ENCODE results near the gene GALNT3.

GALNT3 gene

DNA sequence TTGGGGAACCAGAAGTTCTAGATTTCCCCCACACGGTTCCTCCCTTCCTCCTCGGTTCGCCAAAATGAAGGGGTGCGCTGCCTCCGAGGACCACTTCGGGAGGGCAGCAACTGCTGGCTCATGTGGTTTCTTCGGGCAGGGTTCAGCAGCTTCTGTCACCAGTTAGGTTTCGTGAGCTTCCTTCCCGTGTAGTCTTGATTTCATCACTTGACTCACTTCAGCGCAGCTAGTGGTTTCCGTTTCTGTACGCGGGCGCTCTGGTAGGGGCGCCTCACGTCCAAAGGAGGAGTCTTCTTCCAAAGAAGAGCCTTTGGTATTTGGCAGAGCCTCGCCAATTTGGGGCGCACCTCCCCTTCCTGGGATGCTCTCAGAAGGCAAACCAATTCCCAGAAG lies 485 bp upstream of the GALNT3 start:
- Histone ChIP-seq H3K9me3 (ENCODE audit: control insufficient read depth, insufficient read depth, low read length) (no peaks in the 10 kb centered on the region), H3K36me3 (ENCODE audit: control insufficient read depth, insufficient read depth, low read length) (no peaks in the 10 kb centered on the region), H3K27me3 (ENCODE audit: control insufficient read depth, insufficient read depth, low read length) (no peaks in the 10 kb centered on the region), H3K4me1 (ENCODE audit: control insufficient read depth, insufficient read depth, low read length) (peaks cover 24% of the 10 kb centered on the region), H3K9ac (ENCODE audit: low read depth, low read length) (peak overlapping the region; percentile 89), H3K4me3 (ENCODE audit: low read depth, low read length) (peak overlapping the region; percentile 86)

DNA sequence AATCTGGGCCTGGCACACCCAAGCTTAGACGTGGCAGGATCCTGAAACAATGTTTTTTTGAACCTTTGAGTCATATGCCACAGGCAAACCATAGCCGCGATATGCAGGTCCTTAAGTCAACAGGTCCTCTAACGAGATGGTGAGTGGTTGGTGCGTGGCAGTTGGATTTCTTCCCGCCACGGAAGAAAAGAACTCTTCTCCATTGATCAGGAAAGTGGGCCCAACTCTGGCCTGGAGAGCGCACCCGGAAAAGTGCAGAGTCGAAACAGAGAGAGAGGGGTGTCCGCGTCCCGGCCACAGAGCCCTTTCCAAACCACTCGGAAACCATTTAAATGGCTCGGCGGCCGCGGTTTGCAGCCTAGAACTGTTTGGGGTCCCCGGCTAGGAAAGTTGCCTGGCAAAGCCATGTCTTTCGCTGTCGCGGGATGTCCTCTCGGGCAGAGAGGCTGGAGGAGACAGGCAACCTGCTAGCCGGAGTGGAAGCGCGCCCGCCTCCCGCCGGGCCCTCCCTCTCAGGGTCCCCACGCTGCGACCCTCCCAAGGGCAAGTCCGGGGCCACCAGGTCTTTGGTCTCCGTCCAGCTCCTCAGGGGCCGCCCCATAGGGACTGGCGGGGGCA lies 777 bp downstream of the GALNT3 start:
- H3K4me1 ChIP-seq (ENCODE audit: control insufficient read depth, insufficient read depth, low read length) = peaks cover 34% of the 10 kb centered on the region
- H3K9me3 ChIP-seq (ENCODE audit: control insufficient read depth, insufficient read depth, low read length) = no peaks in the 10 kb centered on the region
- H3K36me3 ChIP-seq (ENCODE audit: control insufficient read depth, insufficient read depth, low read length) = no peaks in the 10 kb centered on the region
- H3K4me3 ChIP-seq (ENCODE audit: low read depth, low read length) = peak overlapping the region; percentile 86
- H3K27me3 ChIP-seq (ENCODE audit: control insufficient read depth, insufficient read depth, low read length) = no peaks in the 10 kb centered on the region
- peak overlapping the region; percentile 39 for H3K9ac ChIP-seq (ENCODE audit: low read depth, low read length)

DNA sequence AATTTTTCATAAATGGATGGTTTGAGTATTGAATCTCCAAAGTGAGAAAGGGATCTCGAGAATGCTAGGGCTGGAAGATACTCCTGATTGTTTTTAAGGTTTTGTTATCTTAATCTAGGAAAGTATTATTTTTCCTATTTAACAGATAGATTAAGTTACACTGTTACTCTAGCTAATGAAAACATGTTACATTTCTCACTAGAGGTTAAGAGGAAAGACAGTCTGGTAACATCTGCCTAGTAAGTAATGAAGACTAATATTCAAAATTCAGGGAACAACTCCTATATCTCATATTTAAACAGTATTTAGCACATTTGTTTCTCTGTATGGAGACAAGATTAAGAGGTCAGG lies 2.0 kb downstream of the GALNT3 start:
- H3K9me3 ChIP-seq (ENCODE audit: control insufficient read depth, insufficient read depth, low read length) = no peaks in the 10 kb centered on the region
- H3K27me3 ChIP-seq (ENCODE audit: control insufficient read depth, insufficient read depth, low read length) = no peaks in the 10 kb centered on the region
- H3K4me1 ChIP-seq (ENCODE audit: control insufficient read depth, insufficient read depth, low read length) = peaks cover 31% of the 10 kb centered on the region
- H3K9ac ChIP-seq (ENCODE audit: low read depth, low read length) = peak overlapping the region; percentile 39
- H3K36me3 ChIP-seq (ENCODE audit: control insufficient read depth, insufficient read depth, low read length) = no peaks in the 10 kb centered on the region
- H3K4me3 ChIP-seq (ENCODE audit: low read depth, low read length) = peak overlapping the region; percentile 86

DNA sequence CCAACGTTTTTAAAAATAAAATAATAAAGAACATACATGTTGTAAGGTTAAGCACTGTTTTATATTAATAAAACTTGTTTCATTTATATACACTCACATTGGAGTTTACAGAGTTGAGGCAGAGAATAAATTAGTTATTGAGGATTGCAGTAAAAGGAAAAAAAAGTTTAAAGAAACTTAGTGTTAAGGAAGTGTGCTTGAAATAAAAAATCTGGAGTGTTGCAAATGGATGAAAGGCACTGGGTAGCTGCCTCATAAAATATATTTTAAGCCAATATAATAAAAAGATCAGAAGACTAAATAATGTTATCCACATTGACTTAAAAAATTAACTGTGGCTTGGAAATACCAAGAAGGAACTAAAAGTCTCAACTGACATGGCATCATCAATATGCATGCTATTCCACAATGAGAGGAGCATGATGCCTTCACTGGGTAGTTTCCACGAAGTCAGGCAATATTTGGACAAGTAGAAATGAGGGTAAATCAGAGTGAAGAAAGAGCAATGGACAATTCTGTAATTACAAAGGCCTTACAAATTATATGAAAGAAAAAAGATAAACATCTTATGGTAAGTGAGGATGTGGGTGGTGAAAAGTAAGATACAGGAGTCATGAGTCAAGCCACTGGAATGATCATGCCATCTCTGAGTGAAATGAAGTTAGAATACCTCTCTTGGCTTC lies 2.5 kb downstream of the GALNT3 start:
- H3K9ac ChIP-seq (ENCODE audit: low read depth, low read length) = peak overlapping the region; percentile 55
- no peaks in the 10 kb centered on the region for H3K27me3 ChIP-seq (ENCODE audit: control insufficient read depth, insufficient read depth, low read length)
- peak overlapping the region; percentile 86 for H3K4me3 ChIP-seq (ENCODE audit: low read depth, low read length)
- H3K9me3 ChIP-seq (ENCODE audit: control insufficient read depth, insufficient read depth, low read length) = no peaks in the 10 kb centered on the region
- H3K4me1 ChIP-seq (ENCODE audit: control insufficient read depth, insufficient read depth, low read length) = peaks cover 32% of the 10 kb centered on the region
- no peaks in the 10 kb centered on the region for H3K36me3 ChIP-seq (ENCODE audit: control insufficient read depth, insufficient read depth, low read length)

DNA sequence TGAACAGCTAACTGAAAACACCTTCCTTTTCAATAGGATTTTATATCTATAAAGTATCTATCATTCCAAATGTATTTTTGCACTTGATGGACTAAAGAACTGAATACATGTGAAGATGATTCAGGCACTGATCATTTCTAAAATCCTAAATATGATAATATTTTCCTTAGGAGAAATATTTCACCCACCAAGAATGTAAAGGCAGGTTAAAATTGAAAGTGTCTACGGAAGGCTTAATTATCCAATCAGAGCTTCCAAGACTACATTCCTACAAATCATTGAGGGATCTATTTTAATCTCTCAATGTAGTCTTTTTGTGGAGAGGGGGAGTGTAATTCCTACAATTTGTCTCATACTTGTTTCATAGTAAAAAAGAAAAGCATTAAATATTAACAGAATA lies 3.6 kb downstream of the GALNT3 start:
- Histone ChIP-seq H3K27me3 (ENCODE audit: control insufficient read depth, insufficient read depth, low read length) (no peaks in the 10 kb centered on the region), H3K36me3 (ENCODE audit: control insufficient read depth, insufficient read depth, low read length) (no peaks in the 10 kb centered on the region), H3K4me3 (ENCODE audit: low read depth, low read length) (peak overlapping the region; percentile 27), H3K9me3 (ENCODE audit: control insufficient read depth, insufficient read depth, low read length) (no peaks in the 10 kb centered on the region), H3K4me1 (ENCODE audit: control insufficient read depth, insufficient read depth, low read length) (peaks cover 35% of the 10 kb centered on the region), H3K9ac (ENCODE audit: low read depth, low read length) (no peak overlapping the region)

DNA sequence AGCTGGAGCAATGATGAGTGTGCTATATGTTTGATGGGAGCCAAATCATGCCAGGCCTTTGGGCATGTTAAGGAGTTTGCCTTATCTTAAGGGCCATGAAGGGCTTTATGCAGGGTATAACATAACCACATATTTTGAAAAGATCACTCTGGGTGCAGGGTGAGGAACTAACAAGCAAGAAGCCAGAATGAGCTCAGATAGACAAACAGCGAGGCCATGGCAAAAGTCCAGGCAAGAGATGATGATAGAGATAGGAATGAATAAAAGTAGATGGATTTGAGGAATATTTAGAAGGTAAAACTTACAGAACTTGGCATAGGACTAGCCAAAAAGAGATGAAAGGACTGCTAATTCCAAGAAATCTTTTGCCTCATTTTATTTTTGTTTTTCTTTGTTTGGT lies 6.7 kb downstream of the GALNT3 start:
- H3K9me3 ChIP-seq (ENCODE audit: control insufficient read depth, insufficient read depth, low read length) = no peaks in the 10 kb centered on the region
- peaks cover 42% of the 10 kb centered on the region for H3K4me1 ChIP-seq (ENCODE audit: control insufficient read depth, insufficient read depth, low read length)
- no peak overlapping the region for H3K9ac ChIP-seq (ENCODE audit: low read depth, low read length)
- H3K36me3 ChIP-seq (ENCODE audit: control insufficient read depth, insufficient read depth, low read length) = peaks cover 6% of the 10 kb centered on the region
- no peaks in the 10 kb centered on the region for H3K27me3 ChIP-seq (ENCODE audit: control insufficient read depth, insufficient read depth, low read length)
- H3K4me3 ChIP-seq (ENCODE audit: low read depth, low read length) = peak overlapping the region; percentile 8

DNA sequence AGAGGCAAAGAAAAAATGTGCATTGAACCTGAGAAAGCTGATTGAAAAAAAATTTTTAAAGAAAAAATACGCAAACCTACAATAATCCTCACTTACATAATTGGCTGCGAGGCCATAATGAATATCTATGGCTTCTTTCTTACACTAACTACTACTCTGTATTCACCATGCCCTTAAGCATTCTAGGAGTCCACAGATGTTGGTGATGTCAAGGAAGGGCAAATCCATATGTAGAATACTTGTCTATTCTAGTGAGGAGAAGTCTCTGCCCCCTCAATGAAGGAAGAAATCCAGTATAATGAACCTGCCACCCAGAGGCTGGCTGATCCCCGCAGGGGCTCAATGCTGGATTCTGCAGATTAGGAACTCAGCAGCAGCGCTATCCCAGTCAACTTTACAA lies 14.3 kb downstream of the GALNT3 start:
- H3K9ac ChIP-seq (ENCODE audit: low read depth, low read length) = no peak overlapping the region
- peaks cover 46% of the 10 kb centered on the region for H3K4me1 ChIP-seq (ENCODE audit: control insufficient read depth, insufficient read depth, low read length)
- no peak overlapping the region for H3K4me3 ChIP-seq (ENCODE audit: low read depth, low read length)
- H3K36me3 ChIP-seq (ENCODE audit: control insufficient read depth, insufficient read depth, low read length) = peaks cover 12% of the 10 kb centered on the region
- H3K27me3 ChIP-seq (ENCODE audit: control insufficient read depth, insufficient read depth, low read length) = no peaks in the 10 kb centered on the region
- H3K9me3 ChIP-seq (ENCODE audit: control insufficient read depth, insufficient read depth, low read length) = no peaks in the 10 kb centered on the region

DNA sequence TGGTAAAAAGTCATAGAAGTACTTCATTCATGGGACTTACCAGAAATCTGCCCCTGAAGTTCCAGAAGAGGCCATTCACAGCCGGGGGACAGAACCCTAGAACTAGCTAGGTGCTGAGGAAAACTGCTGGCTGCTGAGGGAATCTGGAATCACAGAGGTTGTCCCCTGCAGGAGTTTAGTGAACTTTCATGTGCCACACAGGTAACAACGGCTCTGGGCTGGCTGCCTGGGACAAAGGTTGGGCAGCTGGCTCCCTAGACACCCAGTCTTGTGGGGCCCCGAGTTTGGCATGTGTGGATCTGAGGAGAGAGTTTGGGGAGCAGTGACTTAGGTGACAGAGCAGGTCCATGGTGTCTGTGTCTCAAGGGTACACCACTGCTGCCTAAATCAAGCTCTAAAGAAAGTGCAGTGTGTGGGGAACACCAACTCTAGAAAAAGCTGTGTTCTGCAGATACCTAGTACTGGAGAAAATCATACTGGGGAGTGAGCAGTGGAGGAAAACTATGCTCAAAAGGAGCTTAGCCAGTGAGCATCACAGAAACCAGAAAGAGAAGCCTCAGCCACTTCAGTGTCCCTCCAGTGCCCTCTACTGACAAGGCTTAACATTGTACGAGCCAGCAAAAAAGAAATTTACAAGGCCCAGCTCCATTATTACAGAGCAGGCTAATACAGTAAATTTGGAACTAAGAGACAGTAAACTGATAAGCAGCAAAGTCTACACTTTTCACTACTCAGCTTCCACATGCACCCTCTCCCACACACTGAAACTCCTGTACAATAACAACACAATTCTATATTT lies 15.2 kb downstream of the GALNT3 start:
- H3K36me3 ChIP-seq (ENCODE audit: control insufficient read depth, insufficient read depth, low read length) = peaks cover 6% of the 10 kb centered on the region
- no peak overlapping the region for H3K4me3 ChIP-seq (ENCODE audit: low read depth, low read length)
- peak overlapping the region; percentile 18 for H3K9ac ChIP-seq (ENCODE audit: low read depth, low read length)
- peaks cover 43% of the 10 kb centered on the region for H3K4me1 ChIP-seq (ENCODE audit: control insufficient read depth, insufficient read depth, low read length)
- H3K9me3 ChIP-seq (ENCODE audit: control insufficient read depth, insufficient read depth, low read length) = no peaks in the 10 kb centered on the region
- H3K27me3 ChIP-seq (ENCODE audit: control insufficient read depth, insufficient read depth, low read length) = no peaks in the 10 kb centered on the region

DNA sequence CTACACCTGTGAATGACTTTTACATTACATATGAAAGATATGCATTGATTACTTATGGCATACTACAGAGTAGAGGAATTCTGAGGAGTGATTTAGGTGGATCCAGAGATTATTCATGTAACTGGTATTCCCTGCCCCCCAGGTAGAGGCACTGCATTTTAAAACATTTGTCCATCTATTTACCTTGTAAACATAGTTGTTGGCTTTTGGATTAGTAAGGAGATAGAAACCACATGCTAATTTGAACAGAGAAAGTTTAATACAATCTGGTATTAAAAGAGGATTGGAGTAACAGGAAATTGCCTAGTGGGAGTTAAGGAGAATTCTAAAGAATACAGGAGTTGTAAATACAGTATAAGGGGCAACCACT lies 15.9 kb downstream of the GALNT3 start:
- no peak overlapping the region for H3K4me3 ChIP-seq (ENCODE audit: low read depth, low read length)
- H3K4me1 ChIP-seq (ENCODE audit: control insufficient read depth, insufficient read depth, low read length) = peaks cover 43% of the 10 kb centered on the region
- H3K36me3 ChIP-seq (ENCODE audit: control insufficient read depth, insufficient read depth, low read length) = peaks cover 6% of the 10 kb centered on the region
- H3K9me3 ChIP-seq (ENCODE audit: control insufficient read depth, insufficient read depth, low read length) = no peaks in the 10 kb centered on the region
- no peak overlapping the region for H3K9ac ChIP-seq (ENCODE audit: low read depth, low read length)
- H3K27me3 ChIP-seq (ENCODE audit: control insufficient read depth, insufficient read depth, low read length) = no peaks in the 10 kb centered on the region

DNA sequence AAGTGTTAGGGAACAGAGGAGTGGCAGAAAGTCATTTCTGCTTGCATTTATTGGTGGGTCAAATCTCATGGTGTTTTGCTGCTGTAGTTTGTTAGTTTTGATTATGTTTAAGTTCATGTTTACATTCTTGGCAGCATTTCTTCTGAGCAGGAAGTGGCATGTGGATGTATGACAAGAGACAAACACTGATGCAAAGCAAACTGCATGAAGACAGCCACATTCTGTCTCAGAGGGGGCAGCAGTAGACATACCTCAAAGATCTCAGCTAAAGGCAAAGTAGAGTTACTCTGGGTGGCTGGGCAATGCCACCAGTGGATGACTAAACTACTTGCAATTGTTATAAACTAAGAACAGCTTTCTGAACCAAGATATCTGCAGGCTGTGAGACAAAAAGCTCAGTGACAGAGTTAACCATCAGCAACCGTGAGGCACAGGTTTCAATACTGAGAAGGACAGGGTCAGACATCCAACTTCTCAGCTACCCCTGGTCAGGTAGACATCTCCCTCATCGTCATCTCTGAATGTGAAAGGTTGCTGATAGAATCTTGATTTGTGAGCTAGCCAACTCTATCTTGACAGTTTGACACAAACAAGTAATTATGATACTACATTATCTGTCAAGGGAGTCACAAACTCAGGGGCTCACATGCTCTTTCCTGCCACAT lies 16.4 kb downstream of the GALNT3 start:
- no peak overlapping the region for H3K4me3 ChIP-seq (ENCODE audit: low read depth, low read length)
- H3K4me1 ChIP-seq (ENCODE audit: control insufficient read depth, insufficient read depth, low read length) = peaks cover 43% of the 10 kb centered on the region
- H3K36me3 ChIP-seq (ENCODE audit: control insufficient read depth, insufficient read depth, low read length) = peaks cover 6% of the 10 kb centered on the region
- no peaks in the 10 kb centered on the region for H3K9me3 ChIP-seq (ENCODE audit: control insufficient read depth, insufficient read depth, low read length)
- no peaks in the 10 kb centered on the region for H3K27me3 ChIP-seq (ENCODE audit: control insufficient read depth, insufficient read depth, low read length)
- no peak overlapping the region for H3K9ac ChIP-seq (ENCODE audit: low read depth, low read length)

DNA sequence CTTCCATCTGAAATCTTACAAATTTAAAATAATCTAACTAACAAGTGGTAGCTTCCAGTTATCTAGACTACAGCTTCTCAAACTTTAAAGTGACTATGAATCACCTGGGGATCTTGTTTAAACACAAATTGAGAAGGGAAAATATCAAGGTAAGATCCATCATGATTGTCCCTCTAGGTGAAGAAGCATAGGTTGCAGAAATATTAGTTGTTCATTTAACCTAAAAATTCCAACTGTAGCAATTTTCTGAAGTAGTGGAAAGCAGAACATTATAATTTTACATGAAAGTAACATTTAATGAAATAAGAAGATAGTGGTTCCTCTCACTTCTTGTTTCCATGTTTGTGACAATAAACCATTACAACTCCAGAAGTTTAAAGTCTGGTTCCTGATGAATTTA lies 17.3 kb downstream of the GALNT3 start:
- no peak overlapping the region for H3K9ac ChIP-seq (ENCODE audit: low read depth, low read length)
- H3K4me1 ChIP-seq (ENCODE audit: control insufficient read depth, insufficient read depth, low read length) = peaks cover 43% of the 10 kb centered on the region
- H3K9me3 ChIP-seq (ENCODE audit: control insufficient read depth, insufficient read depth, low read length) = no peaks in the 10 kb centered on the region
- H3K4me3 ChIP-seq (ENCODE audit: low read depth, low read length) = no peak overlapping the region
- no peaks in the 10 kb centered on the region for H3K27me3 ChIP-seq (ENCODE audit: control insufficient read depth, insufficient read depth, low read length)
- H3K36me3 ChIP-seq (ENCODE audit: control insufficient read depth, insufficient read depth, low read length) = peaks cover 6% of the 10 kb centered on the region
